Urinary bladder (tissue), 4 donors: ENCODE data around the gene PROX2. TPM values are rescaled to one million over a fixed set of nuclear protein-coding genes. Genes with fewer than 3 reads are reported as not detected.

Experiments
- DNase-seq: peaks from one replicate; pipeline ENCODE4 v3.0.0-alpha.2; 2015; ENCODE audit errors: extremely low spot score
- H3K27ac ChIP-seq: one replicate; pipeline ENCODE4 v1.5.1; 2013; ENCODE audit warnings: low read depth, mild to moderate bottlenecking, moderate library complexity
- H3K36me3 ChIP-seq: one replicate; pipeline ENCODE4 v1.6.1; 2013; ENCODE audit warnings: mild to moderate bottlenecking, moderate library complexity; ENCODE audit not compliant: insufficient read depth
- H3K4me1 ChIP-seq: one replicate; pipeline ENCODE4 v1.6.1; 2013; ENCODE audit warnings: mild to moderate bottlenecking, moderate library complexity; ENCODE audit not compliant: insufficient read depth
- H3K4me3 ChIP-seq: one replicate; pipeline ENCODE4 v1.5.1; 2013; ENCODE audit warnings: low read depth, low read length
- WGBS: extraction: QIAGEN DNeasy Blood & Tissue Kit; methylation state at CpG from one replicate; pipeline ENCODE4 v1.1.7; 2013; 5-methylcytosine and 5-hydroxymethylcytosine counted together
- polyA plus RNA-seq: library from polyadenylated mRNA; stranded (reverse); fragments of 200-250 nt; gene quantifications from one replicate; pipeline ENCODE4 v1.2.3, GENCODE V29; 2013
- total RNA-seq: library from RNA; depleted of rRNA; stranded (reverse); fragments of >200 nt; gene quantifications from one replicate; pipeline ENCODE4 v1.2.3, GENCODE V29; 2014
- donor health status: healthy with polysubstance abuse.
- donor health status: healthy.

PROX2 gene
- total and polyA plus RNA-seq, 2 donors, result not detected

DNA sequence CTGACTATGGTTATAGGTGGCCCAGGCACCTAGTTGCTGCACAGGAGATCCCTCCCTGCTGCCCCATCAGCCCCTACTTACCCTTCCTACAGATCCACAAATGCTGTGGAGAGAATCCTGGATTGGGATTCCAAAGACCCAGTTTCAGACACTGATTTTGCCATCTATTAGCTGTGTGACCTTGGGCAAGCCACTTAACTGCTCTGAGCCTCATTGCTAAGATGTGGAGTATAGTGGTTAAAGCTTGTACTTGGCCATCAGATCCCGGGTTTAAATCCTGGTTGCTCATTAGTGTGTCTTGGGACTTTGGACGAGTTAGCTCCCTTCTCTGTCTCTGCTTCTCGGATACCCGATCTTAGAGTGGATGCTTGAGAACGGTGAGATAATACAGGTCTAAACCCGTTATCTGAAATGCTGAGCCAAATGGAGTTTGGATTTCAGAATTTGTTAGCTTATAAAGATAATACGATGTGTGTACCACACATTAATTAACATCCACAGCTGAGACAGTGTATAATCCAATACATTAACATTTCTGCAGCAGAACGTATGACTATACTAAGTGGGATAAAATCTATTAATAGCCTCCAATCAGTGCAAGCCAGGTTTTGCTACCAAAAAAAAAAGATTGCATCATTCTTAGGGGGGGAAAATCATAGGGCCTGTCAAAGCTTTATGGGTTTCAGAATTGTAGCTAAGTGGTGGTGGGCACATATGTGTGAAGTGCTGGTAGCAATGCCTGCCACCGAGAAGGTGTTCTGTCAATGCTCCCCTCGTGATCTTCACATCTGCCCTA, 16.0 kb downstream of the PROX2 start:
- DNase-seq, result no peak
- H3K27ac ChIP-seq, result no peak overlapping the region
- H3K4me3 ChIP-seq, result no peak overlapping the region
- H3K36me3 ChIP-seq, result no peaks in the 10 kb centered on the region
- H3K4me1 ChIP-seq, result no peaks in the 10 kb centered on the region
- 44% methylated on average over 10 of the region's 10 CpGs for WGBS

DNA sequence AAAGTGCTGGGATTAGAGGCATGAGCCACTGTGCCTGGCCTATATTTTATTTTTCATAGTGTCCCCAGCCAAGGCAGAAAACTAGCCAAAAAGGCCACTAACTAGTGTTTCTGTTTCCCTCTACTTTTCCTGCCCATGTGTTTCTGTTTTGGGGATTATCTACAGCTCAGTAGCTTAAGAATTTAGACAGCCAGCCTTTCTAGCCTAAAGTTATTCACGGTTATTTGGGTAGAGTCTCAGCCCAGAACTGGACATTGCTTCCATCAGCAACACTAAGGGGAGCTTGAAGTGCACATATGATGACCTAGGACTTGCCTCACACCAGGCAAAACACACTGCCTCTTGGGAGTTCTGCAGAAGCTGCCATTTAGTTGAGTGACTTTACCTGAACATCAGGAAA, 17.9 kb downstream of the PROX2 start:
- H3K4me3 ChIP-seq, result no peak overlapping the region
- H3K27ac ChIP-seq, result no peak overlapping the region
- no peaks in the 10 kb centered on the region for H3K4me1 ChIP-seq
- 38% methylated on average over 1 of the region's 1 CpG for WGBS
- H3K36me3 ChIP-seq, result no peaks in the 10 kb centered on the region
- no peak for DNase-seq

DNA sequence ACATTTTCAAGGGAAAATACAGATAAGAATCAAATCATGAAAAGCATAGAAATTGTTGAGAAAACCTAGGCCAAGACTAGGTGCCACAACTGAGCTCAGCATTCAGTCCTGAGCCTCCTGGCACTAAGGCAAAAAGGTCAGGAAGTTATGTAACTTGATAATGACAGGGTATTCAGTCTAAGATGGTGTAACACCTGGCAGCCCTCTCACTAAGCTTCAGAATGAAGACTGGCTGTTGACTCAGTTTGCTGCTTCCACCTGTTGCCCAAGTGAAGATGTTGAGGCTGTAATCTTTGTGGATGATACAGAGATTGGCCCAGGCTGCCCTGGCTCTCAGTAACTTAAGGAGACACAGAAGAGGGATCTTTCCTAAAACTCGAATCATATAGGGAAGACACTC, 19.6 kb downstream of the PROX2 start:
- H3K27ac ChIP-seq, result no peak overlapping the region

DNA sequence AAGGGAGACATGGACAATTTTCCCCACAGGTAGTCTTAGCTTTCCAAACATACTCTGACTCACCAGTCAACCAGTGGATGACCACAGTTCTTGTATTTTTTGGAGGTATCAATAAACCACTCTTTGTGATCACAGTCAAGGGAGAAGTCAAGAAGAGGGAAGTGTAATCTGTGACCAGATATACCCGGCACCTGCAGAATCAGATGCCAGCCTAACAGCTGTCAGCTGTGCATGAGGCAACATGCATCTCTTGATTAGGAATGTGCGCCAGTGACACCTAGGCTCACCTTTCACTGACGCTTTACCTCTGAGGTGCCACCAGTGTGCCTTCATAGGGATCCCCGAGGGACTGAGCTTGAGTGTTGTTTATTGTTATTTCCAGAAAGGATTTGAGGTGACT, 20.0 kb downstream of the PROX2 start:
- Histone ChIP-seq H3K27ac (no peak overlapping the region), H3K4me1 (no peaks in the 10 kb centered on the region), H3K36me3 (no peaks in the 10 kb centered on the region), H3K4me3 (no peak overlapping the region)
- no peak for DNase-seq
- WGBS, result 77% methylated on average over 4 of the region's 4 CpGs

More for the DNA sequence above, 19.6 kb downstream of the PROX2 start:
- no peak overlapping the region for H3K4me3 ChIP-seq
- H3K36me3 ChIP-seq, result no peaks in the 10 kb centered on the region
- DNase-seq, result no peak
- no peaks in the 10 kb centered on the region for H3K4me1 ChIP-seq
- WGBS, result 84% methylated on average over 1 of the region's 1 CpG

DNA sequence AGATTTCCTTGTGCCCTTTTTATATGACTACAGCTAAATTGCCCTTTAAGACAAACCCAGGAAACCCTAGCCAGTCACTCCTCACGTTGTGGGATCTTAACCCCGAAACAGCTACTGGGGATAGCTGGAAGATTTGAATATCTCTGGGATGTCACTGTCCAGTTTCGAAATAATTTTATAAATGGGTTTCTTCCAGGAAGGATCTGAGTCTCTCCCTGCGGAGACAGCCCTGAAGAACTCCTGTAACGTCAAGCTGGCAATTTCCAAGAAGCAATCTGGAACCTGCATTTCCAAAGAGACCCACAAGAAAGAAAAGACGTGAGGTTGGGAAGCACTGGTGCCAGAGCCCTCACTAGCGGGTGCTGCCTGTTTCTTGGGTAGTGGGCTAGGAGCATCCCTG, 20.9 kb downstream of the PROX2 start:
- no peaks in the 10 kb centered on the region for H3K36me3 ChIP-seq
- H3K27ac ChIP-seq, result no peak overlapping the region
- no peaks in the 10 kb centered on the region for H3K4me1 ChIP-seq
- WGBS, result 68% methylated on average over 7 of the region's 7 CpGs
- no peak overlapping the region for H3K4me3 ChIP-seq
- no peak for DNase-seq

DNA sequence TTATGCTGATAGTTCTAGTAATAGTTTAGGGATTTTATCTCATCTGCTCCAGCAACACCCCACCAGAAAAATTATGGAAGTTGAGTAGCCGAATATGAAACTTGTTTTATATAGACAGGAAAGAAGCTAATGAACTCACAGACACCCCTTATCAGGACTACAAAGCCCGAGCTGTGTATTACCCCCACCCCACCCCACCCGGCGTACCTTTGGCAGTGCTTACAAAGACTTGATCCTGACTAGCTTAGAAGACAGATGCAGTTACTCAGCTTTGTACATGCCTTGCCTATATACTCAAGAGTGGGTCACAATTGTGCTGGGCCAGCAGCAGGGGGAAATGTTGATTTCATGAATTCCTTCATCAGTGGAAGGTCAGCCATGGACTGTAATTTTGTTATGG, 22.4 kb downstream of the PROX2 start:
- DNase-seq, result no peak
- Histone ChIP-seq H3K36me3 (no peaks in the 10 kb centered on the region), H3K4me3 (no peak overlapping the region), H3K27ac (no peak overlapping the region), H3K4me1 (no peaks in the 10 kb centered on the region)
- 17% methylated on average over 4 of the region's 4 CpGs for WGBS

DNA sequence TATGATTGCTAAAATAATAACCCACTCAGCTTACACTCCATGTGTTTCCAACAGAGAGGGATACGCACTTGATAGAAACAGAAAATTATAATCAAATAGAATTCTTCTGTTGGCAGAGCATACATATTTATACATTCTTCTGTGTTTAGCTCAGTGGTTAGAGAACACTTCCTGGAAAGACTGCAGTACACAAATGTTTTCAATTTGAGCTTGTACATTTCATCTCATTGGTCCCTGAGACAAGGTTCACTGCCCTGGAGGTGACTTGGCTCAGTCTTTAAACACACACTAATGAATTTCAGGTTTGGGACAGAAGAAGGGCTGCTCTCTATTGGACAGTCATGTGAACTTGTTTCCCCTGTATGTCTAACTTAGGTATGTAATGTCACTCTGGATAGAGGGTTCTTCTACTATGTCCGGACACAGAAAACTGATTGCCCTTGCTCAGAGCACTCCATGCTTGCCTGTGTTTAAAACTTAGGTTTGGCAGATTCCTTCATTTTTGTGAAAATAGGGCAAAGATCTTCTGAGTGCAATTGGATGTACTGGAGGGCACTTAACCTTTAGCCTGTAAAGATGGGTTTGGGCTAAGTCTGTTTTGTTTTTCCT, 22.9 kb downstream of the PROX2 start:
- DNase-seq, result no peak
- no peak overlapping the region for H3K27ac ChIP-seq
- WGBS, result 17% methylated on average over 2 of the region's 2 CpGs
- H3K4me1 ChIP-seq, result no peaks in the 10 kb centered on the region
- H3K4me3 ChIP-seq, result no peak overlapping the region
- H3K36me3 ChIP-seq, result no peaks in the 10 kb centered on the region

DNA sequence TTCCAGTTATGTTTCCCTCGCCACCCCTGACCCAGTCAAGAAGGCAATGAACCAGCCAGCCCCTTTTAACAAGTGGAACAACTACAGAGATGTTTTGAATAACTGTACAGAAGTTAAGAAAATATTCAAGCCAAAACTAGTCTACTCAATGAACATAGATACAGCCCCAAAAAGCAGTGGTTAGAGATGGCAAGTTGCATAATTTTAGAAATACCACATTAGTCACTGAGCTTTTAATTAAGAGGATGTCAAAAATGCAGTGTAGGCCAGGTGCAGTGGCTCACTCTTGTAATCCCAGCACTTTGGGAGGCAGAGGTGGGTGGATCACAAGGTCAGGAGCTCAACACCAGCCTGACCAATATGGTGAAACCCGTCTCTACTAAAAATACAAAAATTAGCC, 27.2 kb downstream of the PROX2 start:
- Histone ChIP-seq H3K36me3 (no peaks in the 10 kb centered on the region), H3K27ac (no peak overlapping the region), H3K4me3 (no peak overlapping the region), H3K4me1 (no peaks in the 10 kb centered on the region)
- no peak for DNase-seq
- 91% methylated on average over 2 of the region's 2 CpGs for WGBS

DNA sequence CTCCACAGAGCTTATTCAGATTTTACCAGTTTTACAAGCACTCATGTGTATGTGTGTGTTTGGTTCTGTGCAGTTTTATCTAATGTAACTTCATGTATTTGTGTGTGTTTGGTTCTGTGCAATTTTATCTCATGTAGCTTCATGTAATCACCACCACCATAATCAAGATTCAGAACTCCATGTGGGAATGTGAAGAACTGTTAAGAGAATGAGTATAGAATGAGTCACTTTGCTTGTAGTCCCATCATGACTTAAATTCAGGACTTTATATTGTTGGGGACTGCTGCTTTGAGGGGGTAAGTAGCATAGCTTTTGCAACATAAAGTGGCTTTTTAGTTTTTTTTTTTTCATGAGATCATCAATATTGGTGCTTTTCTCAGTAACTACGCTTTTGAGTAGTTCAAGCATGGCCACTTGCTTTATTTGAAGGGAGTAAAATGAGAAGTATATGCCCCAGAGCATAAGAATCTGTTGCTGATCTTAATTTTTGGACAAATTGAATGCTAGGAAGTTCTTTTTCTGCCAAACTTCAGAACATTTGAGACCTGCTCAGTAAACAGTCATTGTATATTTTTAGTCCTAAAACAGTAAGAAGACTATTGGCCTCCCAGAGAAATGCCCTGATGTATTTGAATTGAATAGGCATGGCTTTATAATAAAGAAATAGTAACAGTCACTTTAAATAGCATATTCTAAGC, 28.8 kb downstream of the PROX2 start:
- WGBS, result 91% methylated on average over 1 of the region's 1 CpG
- Histone ChIP-seq H3K4me3 (no peak overlapping the region), H3K4me1 (no peaks in the 10 kb centered on the region), H3K27ac (no peak overlapping the region), H3K36me3 (no peaks in the 10 kb centered on the region)
- no peak for DNase-seq

DNA sequence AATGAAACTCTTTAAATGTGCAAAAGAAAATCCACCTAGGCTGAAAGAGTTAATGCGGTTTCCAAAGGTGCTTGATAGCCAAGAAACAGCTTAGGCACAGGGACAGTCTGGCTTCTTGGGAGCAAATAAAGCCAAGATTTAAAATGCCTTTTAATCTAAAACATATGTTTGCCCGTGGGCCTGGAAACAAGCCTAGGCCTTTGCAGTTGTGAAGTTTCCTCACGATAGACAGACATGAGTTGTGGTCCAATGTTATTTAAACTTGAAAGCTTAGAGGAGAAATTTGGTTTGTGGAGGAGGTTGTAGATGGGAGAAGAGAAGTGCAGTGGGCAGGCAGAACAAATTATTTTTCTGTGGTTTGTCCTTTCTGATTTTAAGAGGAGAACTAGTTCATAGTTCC, 29.8 kb downstream of the PROX2 start:
- H3K36me3 ChIP-seq, result no peaks in the 10 kb centered on the region

DNA sequence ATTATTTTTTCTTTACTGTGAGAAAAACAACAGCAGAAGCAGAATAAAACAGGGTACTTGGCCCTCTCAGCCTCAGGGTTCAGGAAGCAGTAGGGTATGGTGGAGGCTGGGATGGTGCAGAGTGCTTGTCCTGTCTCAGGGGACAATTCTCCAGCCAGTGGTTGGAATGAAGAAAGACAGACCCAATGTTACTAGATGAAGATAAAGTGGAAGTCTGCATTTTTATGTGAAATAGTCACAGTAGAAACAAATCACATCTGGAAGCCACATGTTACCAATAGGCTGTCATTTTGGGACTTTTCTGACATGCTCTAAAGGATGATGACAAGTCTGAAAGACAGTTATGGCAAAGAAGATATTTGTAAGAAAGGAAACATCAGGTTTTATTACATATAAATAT, 32.3 kb downstream of the PROX2 start:
- DNase-seq, result no peak

More for the DNA sequence above, 29.8 kb downstream of the PROX2 start:
- DNase-seq, result no peak
- H3K4me1 ChIP-seq, result no peaks in the 10 kb centered on the region
- H3K27ac ChIP-seq, result no peak overlapping the region
- WGBS, result 28% methylated on average over 3 of the region's 3 CpGs
- H3K4me3 ChIP-seq, result no peak overlapping the region

DNA sequence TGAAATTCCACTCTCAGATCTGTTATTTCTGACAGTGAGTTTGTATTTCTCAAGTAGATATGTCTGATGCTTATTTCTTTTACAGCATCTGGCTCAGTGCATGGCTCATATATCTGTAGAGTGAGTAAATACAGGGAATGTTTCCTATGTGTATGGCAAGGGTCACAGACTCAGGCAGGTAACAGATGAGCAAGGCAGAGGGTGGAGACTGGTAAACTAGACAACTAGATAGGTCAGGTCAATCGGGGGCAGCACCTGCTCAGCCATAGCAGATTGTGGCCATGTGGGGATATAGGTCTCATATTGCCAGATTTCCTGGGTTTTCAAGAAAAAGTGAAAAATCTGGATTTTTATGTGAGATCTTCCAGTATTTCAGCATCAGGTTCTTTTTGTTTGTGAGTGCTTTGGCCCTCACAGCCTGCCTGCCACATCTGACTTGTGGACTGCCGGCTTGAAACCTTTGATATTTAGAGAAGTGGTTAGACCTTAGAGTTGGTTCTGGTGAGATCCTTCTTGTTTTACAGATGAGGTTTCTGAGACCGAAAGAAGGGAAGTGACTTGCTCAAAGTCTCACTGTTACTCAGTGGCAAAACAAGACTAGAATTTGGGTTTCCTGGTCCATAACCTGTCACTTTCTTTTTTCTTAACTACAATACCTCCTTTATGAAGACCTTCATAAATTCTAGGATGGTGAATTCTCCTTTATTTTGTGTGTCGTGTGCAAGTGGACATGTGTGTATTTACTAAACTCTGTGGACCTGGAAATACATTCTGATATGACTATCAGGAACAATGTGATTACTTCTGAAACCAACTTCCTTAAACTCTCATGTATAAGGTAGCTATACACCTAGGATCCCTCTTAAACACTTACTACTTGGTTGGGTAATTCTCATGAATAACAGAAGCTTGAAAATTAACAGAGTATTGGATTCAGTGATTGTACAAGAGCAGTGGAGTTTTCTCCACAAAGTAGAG, 34.4 kb downstream of the PROX2 start:
- WGBS, result 86% methylated on average over 4 of the region's 4 CpGs
- no peak for DNase-seq

More for the DNA sequence above, 32.3 kb downstream of the PROX2 start:
- Histone ChIP-seq H3K4me3 (no peak overlapping the region), H3K36me3 (no peaks in the 10 kb centered on the region), H3K4me1 (no peaks in the 10 kb centered on the region), H3K27ac (no peak overlapping the region)

DNA sequence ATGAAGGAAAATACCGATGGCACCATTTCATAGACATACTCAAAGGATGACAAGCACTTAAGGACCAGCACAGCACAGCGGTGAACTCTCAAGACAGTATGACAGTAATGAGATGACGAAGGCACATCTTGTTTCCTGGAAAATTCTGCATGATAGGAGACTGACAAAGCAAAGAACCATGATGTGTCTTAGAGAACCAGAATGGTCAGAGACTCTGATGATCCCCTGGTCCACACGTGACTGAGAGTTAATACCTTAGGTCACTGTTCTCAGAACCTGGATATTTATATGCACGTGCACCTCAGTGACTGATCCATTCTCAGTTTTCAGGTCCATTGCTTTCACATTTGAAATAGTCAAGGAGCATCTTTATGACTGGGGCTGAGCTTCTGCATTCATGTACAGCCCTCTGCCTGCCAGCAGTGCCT, 35.3 kb downstream of the PROX2 start:
- 91% methylated on average over 5 of the region's 5 CpGs for WGBS
- no peak for DNase-seq

More for the DNA sequence above, 34.4 kb downstream of the PROX2 start:
- H3K4me1 ChIP-seq, result no peaks in the 10 kb centered on the region
- H3K4me3 ChIP-seq, result no peak overlapping the region
- H3K27ac ChIP-seq, result no peak overlapping the region
- no peaks in the 10 kb centered on the region for H3K36me3 ChIP-seq

More for the DNA sequence above, 35.3 kb downstream of the PROX2 start:
- Histone ChIP-seq H3K27ac (no peak overlapping the region), H3K4me3 (no peak overlapping the region), H3K4me1 (no peaks in the 10 kb centered on the region), H3K36me3 (no peaks in the 10 kb centered on the region)
